Colonic mucosa (tissue), 4 donors: ENCODE results near the gene RUNDC3A. TPM values are rescaled to one million over a fixed set of nuclear protein-coding genes. Genes with fewer than 3 reads are reported as not detected.

Experiments used
- DNase-seq: peaks from one replicate; pipeline ENCODE4 v3.0.0-alpha.2; 2020
- H3K27ac ChIP-seq: fragments of 200-600 bp; one replicate; pipeline ENCODE4 v1.8.0; 2021
- H3K27me3 ChIP-seq: fragments of 200-600 bp; one replicate; pipeline ENCODE4 v1.8.0; 2021
- H3K36me3 ChIP-seq: fragments of 200-600 bp; one replicate; pipeline ENCODE4 v1.8.0; 2021
- H3K4me1 ChIP-seq: fragments of 200-600 bp; one replicate; pipeline ENCODE4 v1.8.0; 2021; ENCODE audit warnings: mild to moderate bottlenecking
- H3K4me3 ChIP-seq: fragments of 200-600 bp; one replicate; pipeline ENCODE4 v1.8.0; 2021
- H3K9ac ChIP-seq, 2 donors: one replicate each; pipeline ENCODE4 v1.7.0; 2013; ENCODE audit warnings: control low read depth in 2 of 2, low read depth in 2 of 2, low read length in 2 of 2
- H3K9me3 ChIP-seq: fragments of 200-600 bp; one replicate; pipeline ENCODE4 v1.8.0; 2021
- CTCF ChIP-seq: fragments of 200-600 bp; IDR thresholded peaks from one replicate; pipeline ENCODE4 v1.8.0; 2022; ENCODE audit warnings: antibody characterized with exemption, mild to moderate bottlenecking
- intact Hi-C: fragments of 100-400 bp; cut with DNase I; formaldehyde crosslinking; loops from one replicate; pipeline ENCODE4 v1.14.1; 2022
- total RNA-seq, 2 donors: library from RNA; stranded (reverse); fragmentation: NEBNext Ultra II Directional in 1 of 2; extraction: Animal tissue kit (Norgen Biotek cat#: 25700) in 1 of 2; gene quantifications; one replicate each; pipeline ENCODE4 v1.2.1, GENCODE V29; 2021
- donor health status: healthy.
- donor health status: DM: no; HTN: no; CAD: no.
- donor health status: DM: no; HTN: no; CAD: no.

Gene RUNDC3A
- total RNA-seq, 2 donors from 2014 or later = 0.52 to 1.4 TPM

DNA sequence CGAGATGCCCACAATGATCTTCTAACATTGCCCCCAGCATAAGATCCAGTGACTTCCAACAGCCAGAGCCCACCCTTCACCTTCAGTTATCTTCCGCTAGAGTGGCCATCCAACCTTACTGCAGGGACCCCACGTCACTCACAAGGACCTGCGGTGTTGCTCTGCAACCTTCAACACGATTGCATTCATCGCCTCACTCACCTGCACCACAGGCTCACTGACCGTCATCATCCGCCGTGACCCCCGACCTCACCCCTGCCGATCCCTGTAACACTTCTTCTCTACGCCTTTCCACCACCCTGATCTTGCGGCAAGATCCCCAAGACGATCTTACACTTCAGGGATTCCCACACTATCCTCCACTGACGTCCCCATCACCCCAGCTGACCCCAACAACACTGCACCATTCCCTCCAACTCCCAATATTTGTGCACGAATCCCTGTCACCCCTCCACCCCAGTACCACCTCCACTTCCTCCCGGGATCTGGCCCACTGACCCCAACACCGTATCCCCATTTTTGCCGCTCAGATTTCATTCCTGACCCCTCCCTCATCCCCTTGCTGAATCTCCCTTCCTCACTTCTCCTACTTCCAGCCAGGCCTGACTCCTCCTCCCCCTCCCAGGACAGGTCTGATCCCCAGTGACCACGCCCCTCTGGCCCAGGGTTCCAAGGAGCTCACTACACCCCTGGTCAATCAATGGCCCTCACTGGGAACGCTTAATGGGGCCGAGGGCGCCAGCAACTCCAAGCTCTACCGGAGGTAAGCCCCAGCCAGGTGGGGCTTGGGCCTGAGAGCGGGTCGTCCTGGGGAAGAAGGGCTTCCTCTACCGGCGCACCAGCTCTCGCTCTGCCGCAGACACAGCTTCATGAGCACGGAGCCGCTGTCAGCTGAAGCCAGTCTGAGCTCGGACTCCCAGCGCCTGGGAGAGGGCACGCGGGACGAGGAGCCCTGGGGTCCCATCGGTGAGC, 7.6 kb downstream of the RUNDC3A start:
- H3K9ac ChIP-seq = no peak overlapping the region
- intact Hi-C loops = no loop called here
- no peak overlapping the region for H3K4me3 ChIP-seq
- H3K27me3 ChIP-seq = peaks cover 32% of the 10 kb centered on the region
- no peak for TF ChIP-seq CTCF
- DNase-seq = no peak
- no peaks in the 10 kb centered on the region for H3K4me1 ChIP-seq
- no peaks in the 10 kb centered on the region for H3K9me3 ChIP-seq
- no peak overlapping the region for H3K27ac ChIP-seq
- no peaks in the 10 kb centered on the region for H3K36me3 ChIP-seq

DNA sequence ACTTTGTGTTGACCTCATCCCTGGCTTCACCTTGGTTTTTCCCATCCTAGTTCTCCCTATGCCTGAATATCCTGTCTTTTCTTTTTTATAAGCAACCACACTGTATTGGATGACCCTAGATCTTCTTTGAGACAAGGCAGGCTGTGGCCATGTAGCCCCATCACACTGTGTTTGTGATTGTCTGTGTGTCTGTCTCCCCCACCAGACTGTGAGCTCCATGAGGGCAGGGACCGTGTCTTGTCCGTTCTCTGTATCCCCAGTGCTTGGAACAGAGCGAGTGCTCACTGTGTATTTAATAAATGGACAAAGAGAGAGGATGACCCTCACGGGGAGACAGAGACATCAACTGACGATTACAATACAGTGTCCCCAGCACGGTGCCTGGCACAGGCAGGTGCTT, 9.1 kb downstream of the RUNDC3A start:
- Histone ChIP-seq H3K4me1 (no peaks in the 10 kb centered on the region), H3K27me3 (peaks cover 32% of the 10 kb centered on the region), H3K9me3 (no peaks in the 10 kb centered on the region), H3K4me3 (no peak overlapping the region), H3K36me3 (no peaks in the 10 kb centered on the region), H3K27ac (no peak overlapping the region), H3K9ac (no peak overlapping the region)
- TF ChIP-seq CTCF = no peak
- intact Hi-C loops = no loop called here
- no peak for DNase-seq

DNA sequence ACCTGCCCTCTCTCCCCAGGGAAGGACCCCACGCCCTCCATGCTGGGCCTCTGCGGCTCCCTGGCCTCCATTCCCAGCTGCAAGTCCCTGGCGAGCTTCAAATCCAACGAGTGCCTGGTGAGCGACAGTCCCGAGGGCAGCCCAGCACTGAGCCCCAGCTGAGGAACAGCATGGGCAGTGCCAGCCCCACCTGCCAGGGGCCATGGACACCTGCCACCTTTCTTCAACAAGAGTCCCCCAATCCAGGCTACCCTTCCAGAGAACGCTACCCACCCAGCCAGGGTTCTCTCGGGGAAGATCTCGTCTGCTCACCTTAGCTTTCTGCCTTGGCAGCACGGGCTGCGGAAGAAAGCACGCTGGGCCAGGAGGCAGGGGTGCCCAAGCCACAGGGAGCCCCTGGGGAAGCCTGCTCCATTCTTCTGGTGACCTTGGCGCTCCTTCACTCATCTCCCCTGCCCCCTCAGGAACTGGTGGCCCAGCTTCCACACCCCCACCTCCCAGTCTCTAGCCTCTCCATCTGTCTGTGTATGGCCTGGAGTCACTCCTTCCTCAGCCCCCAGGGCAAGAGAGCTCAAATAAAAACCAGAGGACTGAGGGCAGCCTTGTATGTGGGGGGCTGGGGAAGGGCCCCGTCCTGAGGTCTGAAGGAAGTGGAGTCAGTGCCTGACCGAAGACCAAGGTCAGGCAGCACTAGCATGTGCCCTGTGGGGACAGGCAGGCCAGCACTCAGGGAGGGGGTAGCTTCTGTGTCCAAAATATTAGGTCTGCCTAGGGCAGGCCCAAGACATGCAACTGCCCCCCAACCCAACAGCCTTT, 9.9 kb downstream of the RUNDC3A start:
- intact Hi-C loops = no loop called here
- DNase-seq = no peak
- H3K27me3 ChIP-seq = peaks cover 32% of the 10 kb centered on the region
- no peak overlapping the region for H3K27ac ChIP-seq
- H3K36me3 ChIP-seq = no peaks in the 10 kb centered on the region
- H3K4me3 ChIP-seq = no peak overlapping the region
- TF ChIP-seq CTCF = no peak
- no peaks in the 10 kb centered on the region for H3K9me3 ChIP-seq
- H3K4me1 ChIP-seq = no peaks in the 10 kb centered on the region
- H3K9ac ChIP-seq = no peak overlapping the region

DNA sequence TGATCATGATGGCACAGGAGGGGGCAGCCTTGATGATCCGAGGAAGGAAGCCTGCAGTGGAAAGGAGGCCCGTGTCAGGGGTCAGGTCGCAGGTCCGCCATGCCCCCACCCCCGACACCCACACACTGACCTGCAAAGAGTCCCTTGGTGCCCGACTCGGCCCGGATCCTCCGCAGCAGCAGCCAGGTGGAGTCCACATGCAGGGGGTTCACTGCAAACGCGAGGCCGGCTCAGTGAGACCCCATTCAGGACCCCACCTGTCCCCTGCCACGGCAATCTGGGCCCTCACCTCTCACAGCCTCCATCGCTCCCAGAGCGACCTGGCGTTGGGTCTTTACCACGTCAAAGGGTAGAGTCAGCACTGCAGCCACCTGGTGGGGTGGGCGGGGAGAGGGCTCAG, 11.7 kb downstream of the RUNDC3A start:
- intact Hi-C loops = loop anchor here (5.0 kb wide), 1 partner anchor 108 kb away; no protein-coding TSS in a partner anchor
- no peak for DNase-seq
- peaks cover 20% of the 10 kb centered on the region for H3K27me3 ChIP-seq
- H3K36me3 ChIP-seq = no peaks in the 10 kb centered on the region
- no peak overlapping the region for H3K27ac ChIP-seq
- H3K9ac ChIP-seq = no peak overlapping the region
- TF ChIP-seq CTCF = no peak
- peaks cover 5% of the 10 kb centered on the region for H3K4me1 ChIP-seq
- H3K9me3 ChIP-seq = no peaks in the 10 kb centered on the region
- no peak overlapping the region for H3K4me3 ChIP-seq

GRCh38 chr17:44321246-44322120, 13.1 kb downstream of the RUNDC3A start:
- intact Hi-C loops = loop anchor here (5.0 kb wide), 1 partner anchor 109 kb away; no protein-coding TSS in a partner anchor

More at GRCh38 chr17:44321246-44322120, 13.1 kb downstream of the RUNDC3A start:
- TF ChIP-seq CTCF = no peak
- Histone ChIP-seq H3K4me1 (peaks cover 5% of the 10 kb centered on the region), H3K9me3 (no peaks in the 10 kb centered on the region), H3K27ac (no peak overlapping the region), H3K9ac (no peak overlapping the region), H3K4me3 (no peak overlapping the region), H3K36me3 (no peaks in the 10 kb centered on the region), H3K27me3 (peaks cover 8% of the 10 kb centered on the region)
- no peak for DNase-seq
